Central memory CD4-positive, alpha-beta T cell (primary cell): ENCODE measurements around the gene MOB3B.

Source experiments
- DNase-seq: peaks from one replicate; pipeline ENCODE4 v3.0.0; 2022
- total RNA-seq, 3 experiments: gene quantifications; one replicate each; lab custom pipeline; 2026; lab: John Stamatoyannopoulos, UW

Gene MOB3B
- total RNA-seq = 0.53 to 0.87 (median 0.58) reads per million in 3 experiments

GRCh38 chr9:27529316-27530278 lies at the start of gene MOB3B:
Gene MOB3B (minus strand): TSS chr9:27529814. CDS start chr9:27455550, 74,264 bp downstream.
- DNase-seq = peak; percentile 60

DNA sequence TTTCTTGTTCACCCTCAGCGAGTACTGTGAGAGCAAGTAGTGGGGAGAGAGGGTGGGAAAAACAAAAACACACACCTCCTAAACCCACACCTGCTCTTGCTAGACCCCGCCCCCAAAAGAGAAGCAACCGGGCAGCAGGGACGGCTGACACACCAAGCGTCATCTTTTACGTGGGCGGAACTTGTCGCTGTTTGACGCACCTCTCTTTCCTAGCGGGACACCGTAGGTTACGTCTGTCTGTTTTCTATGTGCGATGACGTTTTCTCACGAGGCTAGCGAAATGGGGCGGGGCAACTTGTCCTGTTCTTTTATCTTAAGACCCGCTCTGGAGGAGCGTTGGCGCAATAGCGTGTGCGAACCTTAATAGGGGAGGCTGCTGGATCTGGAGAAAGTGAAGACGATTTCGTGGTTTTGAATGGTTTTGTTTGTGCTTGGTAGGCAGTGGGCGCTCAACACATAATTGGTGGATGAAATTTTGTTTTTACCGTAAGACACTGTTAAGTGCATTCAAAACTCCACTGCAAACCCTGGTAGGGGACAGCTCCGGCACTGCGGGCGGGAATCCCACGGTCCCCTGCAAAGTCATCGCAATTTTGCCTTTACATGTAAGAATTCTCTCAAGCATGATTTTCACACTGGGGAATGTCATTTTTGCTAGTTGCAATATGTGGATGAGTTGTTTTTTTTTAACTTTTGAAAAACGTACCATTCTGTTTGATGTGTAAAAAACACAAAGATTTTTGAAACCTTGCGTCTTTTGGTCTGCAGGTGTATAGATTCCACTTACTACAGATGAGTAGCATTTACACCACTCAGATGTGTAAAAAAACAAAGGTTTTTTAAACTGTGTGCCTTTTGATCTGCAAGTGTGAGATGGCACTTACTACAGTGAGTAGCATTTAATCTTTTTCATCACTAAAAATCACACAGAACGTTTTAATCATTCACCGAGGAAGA lies 44.3 kb upstream of the MOB3B start:
- peak; percentile 99 for DNase-seq

DNA sequence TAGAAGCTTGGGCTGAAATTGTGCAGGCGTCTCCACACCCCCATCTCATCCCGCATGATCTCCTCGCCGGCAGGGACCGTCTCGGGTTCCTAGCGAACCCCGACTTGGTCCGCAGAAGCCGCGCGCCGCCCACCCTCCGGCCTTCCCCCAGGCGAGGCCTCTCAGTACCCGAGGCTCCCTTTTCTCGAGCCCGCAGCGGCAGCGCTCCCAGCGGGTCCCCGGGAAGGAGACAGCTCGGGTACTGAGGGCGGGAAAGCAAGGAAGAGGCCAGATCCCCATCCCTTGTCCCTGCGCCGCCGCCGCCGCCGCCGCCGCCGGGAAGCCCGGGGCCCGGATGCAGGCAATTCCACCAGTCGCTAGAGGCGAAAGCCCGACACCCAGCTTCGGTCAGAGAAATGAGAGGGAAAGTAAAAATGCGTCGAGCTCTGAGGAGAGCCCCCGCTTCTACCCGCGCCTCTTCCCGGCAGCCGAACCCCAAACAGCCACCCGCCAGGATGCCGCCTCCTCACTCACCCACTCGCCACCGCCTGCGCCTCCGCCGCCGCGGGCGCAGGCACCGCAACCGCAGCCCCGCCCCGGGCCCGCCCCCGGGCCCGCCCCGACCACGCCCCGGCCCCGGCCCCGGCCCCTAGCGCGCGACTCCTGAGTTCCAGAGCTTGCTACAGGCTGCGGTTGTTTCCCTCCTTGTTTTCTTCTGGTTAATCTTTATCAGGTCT lies 43.5 kb upstream of the MOB3B start, which contains the start of gene C9orf72:
TSS of gene C9orf72 (minus strand) at position 564 of the 716 bp plus-strand sequence. CDS start 6,361 bp downstream, outside the sequence.
- peak; percentile 84 for DNase-seq

GRCh38 chr9:27572566-27572917 lies 42.9 kb upstream of the MOB3B start:
- peak; percentile 62 for DNase-seq

DNA sequence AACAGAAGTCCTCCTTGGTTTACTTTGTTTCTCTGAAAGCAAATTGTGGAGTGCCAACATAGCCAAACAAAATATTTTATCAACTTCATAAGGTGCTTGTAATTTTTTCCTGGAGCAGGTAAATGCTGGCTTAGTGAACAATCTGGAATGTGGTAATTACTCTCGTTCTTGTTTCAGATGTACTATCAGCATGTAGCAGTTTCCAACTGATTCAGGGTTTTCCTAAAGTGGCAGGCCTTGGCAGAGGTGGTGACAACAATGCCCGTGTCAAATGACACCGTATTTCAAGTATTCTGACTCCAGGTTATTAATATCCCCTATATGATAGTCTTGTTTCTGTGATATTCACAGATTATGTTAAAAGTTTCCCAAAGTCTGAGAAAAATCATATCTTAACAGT lies 42.4 kb upstream of the MOB3B start:
- no peak for DNase-seq

- no peak for DNase-seq
Observed at GRCh38 chr9:27571011-27571410, 41.4 kb upstream of the MOB3B start.

GRCh38 chr9:27569406-27569805 lies 39.8 kb upstream of the MOB3B start:
- DNase-seq = no peak

- no peak for DNase-seq
Observed at GRCh38 chr9:27566118-27566517, 36.5 kb upstream of the MOB3B start.

GRCh38 chr9:27565696-27566095 lies 36.1 kb upstream of the MOB3B start:
- no peak for DNase-seq

- no peak for DNase-seq
Observed at GRCh38 chr9:27564670-27565069, 35.1 kb upstream of the MOB3B start.

DNA sequence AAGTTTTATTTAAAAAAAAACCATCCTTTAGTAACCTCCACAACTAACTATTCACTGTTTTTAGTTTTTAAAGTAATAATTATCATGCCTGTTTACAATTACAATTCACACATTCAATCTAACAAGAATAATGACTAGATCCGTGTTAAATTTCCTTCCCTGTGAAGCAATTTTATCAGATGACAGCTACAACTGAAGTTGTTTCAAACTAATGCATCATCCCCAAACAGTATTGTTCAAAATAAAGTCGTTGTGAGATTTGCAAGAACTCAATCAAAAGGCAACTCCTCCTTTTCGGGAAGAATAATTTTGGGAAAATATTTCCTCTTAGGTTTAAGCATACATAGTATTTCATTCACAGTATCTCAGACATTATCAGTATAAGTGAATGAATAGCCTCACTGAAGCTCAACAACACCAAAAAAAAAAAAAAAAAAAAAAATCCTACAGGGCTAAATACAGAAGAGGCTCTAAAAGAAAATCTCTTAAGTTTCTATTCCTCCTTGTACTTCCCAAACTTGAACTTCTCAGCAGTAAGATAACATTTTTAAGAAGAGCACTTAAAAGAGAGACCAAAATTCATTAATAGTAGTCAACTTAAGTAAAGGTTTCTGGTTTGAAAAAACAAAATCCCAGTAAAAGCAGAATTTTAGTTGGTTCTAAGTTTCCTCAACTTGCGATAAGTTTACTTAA lies 34.3 kb upstream of the MOB3B start:
- no peak for DNase-seq

DNA sequence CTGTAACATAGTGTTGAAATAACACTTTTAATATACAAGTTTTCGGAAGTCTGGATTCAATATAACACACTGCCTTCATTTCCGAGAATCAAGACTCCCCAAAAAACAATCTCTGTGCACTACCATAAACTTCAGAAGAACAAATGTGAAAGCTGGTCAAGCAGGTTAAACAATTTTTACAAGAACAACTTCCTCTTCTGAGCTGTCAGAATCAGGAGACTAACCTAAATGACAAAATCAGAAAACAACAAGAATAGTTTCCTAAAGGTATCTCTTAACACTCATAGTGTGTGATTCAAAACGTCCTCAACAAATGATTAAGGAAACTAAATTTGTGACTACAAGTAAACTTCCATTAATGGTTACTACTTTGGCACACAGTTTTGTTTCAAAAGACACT lies 32.1 kb upstream of the MOB3B start:
- no peak for DNase-seq

GRCh38 chr9:27560457-27560856 lies 30.8 kb upstream of the MOB3B start:
- no peak for DNase-seq

DNA sequence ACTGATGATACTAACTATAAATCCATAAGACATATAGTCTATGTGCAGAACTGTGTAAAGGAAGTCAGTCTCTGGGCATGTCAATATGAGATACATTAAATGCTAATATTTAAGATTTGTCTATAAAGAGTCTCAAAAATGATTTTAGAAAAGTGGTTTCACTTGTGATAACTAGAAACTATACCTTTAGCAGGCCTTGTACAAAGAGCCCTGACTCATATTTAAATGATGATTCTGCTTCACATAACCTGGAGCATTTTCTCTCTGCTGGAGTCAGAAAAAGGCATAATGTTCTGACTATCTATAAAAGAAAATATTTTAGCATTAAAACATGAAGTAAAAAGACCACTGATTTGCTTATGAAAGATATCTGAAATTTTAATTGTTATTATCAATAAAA lies 28.7 kb upstream of the MOB3B start:
- DNase-seq = no peak

DNA sequence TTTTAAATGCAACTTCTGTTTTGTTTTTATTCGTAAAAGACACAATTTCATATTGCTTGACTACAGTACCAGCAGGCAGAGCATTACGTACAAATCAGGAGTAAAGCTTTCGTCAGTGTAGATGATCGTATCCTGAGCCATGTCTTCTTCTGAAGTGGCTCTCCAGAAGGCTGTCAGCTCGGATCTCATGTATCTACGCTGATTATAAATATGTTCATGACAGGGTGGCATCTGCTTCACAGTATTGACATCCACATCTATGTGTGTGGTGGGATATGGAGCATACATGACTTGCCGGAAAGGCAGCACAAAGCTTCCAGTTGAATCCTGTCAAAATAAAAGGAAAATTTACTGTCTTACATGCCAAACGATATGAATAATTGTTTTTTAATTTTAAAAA lies 26.9 kb upstream of the MOB3B start:
- DNase-seq = no peak

DNA sequence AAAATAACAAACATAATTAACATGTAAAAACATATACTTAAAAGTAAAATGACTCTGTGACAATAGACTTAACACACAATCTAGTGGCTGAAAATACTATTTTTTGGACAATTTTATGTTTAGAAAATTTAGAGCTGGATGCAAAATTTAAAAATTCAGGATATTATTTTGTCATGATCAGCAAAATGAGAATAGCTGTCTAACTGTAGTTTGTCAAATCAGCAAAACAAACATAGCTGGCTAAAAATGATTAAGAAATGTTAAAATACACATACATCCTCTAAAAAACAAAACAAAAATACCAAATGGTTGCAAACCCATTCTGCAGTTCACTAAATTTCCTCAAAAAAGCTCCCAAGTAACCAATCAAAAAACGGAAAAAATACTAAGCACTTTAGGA lies 25.1 kb upstream of the MOB3B start:
- no peak for DNase-seq

DNA sequence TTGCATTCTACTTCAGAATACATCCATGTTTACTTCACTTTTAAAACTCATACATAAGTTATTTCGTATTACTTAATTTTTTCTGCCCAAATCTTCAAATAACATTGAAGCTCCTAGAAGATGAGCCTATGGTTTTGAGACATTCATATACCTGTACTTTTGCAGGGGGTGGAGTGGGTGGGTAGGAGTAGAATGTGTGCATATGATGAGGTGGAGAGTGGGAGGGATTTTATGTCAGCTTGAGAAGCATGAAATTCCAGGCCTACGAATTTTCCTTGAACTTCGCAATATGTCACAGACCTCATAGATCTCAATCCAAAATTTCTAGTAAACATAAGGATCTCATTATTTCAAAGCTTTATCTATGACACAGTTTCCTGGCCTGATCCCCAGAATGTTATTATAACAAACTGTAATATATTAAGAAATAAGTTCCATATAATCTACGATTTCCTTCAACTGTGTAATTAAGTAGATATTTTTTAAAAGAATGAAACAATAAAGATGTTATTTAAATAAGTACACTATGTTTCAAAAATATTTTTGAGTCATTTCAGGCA lies 19.7 kb upstream of the MOB3B start:
- DNase-seq = no peak

DNA sequence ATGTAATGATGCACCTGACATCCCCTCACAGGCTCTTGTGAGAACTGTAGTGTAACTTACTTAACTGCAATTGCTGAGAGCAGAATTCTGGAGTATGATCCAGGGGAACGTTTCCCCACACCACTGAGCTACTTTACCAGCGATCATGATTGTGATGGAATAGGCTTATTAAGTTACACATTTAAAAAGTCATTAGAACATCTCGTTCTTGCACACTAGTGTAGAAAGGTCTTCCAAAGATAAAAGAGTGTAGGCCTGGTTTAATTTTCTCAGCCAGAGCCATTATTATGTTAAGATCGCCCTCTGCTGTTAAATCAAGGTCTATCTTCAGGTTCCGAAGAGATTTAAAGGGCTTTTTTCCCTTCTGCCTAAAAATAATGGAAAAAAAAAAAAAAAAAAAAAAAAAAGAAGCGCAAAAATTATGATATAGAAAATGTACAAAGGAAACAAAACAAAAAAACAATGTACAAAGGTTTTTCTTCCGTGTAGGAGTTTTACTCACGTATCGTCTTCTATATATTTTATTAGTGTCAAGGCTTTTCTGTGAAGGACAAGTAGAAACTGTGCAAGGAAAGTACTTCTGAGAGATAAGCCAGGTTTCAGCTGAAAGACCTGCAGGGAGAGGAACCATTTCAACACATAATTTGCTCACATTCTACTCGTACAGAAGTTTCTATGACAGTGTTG lies 18.6 kb upstream of the MOB3B start:
- no peak for DNase-seq

- no peak for DNase-seq
Observed at GRCh38 chr9:27545471-27545870, 15.9 kb upstream of the MOB3B start.

GRCh38 chr9:27542508-27542907 lies 12.9 kb upstream of the MOB3B start:
- no peak for DNase-seq

- no peak for DNase-seq
Observed at GRCh38 chr9:27541740-27542139, 12.1 kb upstream of the MOB3B start.
